Ramos (cell line): ENCODE measurements around the gene AIP.

ENCODE experiments used
- in situ Hi-C: fragments of 300-500 bp; cut with MboI; formaldehyde crosslinking; loops from one replicate; pipeline ENCODE4 v1.14.3; 2022; ENCODE audit warnings: low sequenced_read_pairs; ENCODE audit not compliant: unreplicated experiment

Gene AIP

DNA sequence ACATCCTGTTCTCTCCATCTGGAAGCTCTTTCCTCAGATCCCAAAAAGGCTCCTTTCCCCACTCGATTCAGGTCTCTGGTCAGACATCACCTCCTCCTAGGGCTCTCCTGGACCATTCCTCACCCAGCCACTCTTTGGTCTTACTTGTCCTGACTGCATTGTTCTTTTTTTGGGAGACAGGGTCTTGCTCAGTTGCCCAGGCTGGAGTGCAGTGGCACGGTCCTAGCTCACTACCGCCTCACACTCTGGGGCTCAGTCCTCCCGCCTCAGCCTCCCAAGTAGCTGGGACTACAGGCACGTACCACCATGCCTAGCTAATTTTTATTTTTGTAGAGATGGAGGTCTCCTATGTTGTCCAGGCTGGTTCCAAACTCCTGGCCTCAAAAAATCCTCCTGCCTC lies 37.3 kb upstream of the AIP start:
- in situ Hi-C loops, result no loop called here

DNA sequence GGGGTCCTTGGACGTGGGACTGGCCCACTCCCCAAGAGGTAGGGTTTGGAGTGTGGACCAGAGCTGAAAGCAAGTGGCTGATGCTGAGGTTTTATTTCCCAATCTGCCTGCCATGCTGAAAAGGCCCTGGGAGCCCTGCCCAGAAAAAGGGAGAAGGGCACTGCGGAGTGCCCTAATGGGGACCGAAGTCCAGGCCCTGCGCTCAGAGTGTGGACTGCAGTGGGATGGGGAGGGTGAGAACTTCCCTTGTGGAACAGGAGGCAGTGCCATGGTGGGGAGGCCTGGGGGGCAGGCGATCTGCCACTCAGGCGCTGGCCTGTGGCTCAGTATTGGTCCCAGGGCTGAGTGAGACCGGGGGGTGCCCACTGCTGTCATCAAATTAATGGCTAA lies 34.6 kb upstream of the AIP start:
- in situ Hi-C loops, result no loop called here

DNA sequence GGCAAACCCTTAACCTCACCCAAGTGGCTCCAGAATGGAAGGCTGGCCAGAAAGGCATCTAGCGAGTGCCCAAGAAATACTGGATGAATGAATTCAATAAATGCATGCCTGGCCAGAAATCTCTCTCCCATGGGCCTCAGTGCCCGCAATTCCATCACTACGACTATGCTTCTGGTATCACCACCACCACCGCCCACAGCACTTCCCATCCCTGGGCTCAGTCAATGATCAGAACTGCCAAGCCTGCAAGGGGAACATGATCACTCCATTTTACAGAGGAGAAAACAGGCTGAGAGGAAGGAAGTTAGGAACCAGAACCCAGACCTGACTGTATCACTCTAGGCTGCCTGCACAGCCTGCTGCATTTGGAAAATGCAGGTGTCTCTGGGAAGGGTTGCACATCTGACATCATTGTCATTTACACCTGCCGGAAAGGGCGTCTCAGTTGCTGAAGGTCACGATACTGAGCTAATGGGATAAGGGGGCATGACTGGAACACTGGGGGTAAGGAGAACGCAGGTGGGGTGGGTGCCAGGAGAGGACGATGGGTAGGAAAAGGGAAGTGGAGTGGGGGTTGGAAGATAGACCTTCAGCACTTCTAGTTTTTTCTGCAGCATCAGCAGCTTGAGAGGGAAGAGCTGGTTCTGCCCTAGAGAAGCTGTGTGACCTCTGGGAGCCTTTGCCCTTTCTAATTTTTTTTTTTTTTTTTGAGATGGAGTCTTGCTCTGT lies 33.5 kb upstream of the AIP start:
- in situ Hi-C loops, result no loop called here

DNA sequence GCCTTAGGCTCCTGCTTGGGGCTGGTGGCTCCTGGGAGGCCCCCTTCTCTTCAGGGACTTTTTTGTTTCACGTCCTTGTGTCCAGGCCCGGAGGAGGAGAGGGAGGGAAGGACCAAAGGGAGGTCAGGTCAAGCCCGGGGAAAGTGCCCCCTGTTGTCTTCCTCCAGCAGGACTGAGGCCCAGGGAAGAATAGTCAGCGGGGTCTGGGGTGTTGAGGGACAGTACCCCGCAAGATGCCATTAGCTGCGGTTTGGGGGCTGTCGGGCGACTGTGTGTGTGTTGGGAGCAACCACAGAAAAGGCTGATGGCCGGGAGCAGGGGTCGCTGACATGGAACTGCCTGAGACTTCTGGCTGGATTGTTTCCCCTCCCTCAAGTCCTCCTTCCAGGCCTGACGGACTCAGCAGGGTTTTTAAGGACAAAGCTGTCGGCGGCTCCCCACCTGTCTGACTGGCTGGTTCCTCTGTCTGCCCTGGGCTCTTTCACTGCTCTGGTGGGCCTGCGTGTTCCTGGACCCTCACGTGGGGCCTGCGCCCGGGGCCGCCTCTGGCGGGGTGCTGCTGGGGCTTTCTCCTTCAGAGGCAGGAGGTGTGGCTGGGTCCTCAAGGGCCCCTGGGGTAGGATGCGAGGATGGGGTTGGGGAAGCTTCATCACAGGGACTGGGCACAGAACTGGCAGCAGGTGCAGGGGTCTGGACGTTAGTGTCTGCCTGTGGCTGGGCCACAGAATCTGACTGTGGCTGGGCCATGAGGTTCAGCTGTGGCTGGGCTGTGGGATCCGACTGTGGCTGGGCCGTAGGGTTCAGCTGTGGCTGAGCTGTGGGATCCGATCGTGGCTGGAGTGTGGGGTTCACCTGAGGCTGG lies 31.8 kb upstream of the AIP start:
- in situ Hi-C loops, result no loop called here

DNA sequence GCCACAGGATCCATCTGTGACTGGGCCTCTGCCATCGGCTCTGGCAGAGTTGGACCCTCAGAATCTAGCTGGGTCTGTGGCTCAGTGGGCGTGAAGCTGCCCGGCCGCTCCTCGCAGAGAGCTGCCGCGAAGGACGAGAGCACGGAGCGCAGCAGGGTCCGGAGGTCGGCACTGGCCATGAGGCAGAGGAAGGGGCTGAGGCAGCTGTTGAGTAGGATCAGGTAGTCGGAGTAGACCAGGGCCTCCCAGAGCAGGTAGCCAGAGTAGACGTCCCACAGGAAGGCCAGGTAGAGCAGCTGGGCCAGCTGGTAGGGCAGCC lies 31.2 kb upstream of the AIP start:
- in situ Hi-C loops, result no loop called here

DNA sequence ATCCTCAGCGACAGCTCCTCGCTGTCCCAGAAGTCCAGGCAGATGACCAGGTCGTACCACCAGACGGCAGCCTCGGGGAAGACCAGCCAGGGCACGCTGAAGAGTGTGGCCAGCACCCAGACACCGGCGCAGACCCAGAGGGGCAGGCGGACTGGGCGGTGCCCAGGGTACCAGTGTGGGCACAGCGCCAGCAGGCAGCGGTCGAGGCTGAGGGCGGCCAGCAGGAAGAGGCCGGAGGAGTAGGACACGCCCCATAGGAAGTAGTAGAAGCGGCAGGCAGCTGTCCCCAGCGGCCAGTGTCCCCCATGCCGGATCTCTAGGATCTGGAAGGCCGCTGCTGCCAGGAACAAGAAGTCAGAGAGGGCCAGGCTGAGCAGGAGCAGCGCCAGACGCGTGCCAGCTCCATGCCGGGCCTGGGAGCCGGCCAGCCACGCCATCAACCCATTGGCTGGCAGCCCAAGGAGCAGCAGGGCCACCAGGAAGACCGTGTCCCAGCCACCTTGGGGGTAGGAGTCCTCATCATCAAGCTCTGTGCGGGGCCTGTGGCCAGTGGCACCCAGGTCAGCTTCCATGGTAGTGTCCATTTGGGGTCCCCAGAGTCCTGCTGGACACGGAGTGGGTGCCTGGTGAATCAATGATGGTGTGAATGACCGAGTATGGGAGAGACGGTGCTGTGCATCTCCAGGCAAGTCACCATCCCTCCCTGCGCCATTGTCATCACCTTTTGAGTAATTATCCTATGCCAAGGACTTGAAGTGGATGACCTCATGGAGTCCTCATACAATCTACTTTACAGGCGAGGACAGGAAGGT lies 30.5 kb upstream of the AIP start, which contains the start of gene GPR152:
GPR152 (minus strand) TSS at position 589 of the 812 bp plus-strand sequence; CDS start at position 584, 5 bp downstream.
- in situ Hi-C loops, result no loop called here

DNA sequence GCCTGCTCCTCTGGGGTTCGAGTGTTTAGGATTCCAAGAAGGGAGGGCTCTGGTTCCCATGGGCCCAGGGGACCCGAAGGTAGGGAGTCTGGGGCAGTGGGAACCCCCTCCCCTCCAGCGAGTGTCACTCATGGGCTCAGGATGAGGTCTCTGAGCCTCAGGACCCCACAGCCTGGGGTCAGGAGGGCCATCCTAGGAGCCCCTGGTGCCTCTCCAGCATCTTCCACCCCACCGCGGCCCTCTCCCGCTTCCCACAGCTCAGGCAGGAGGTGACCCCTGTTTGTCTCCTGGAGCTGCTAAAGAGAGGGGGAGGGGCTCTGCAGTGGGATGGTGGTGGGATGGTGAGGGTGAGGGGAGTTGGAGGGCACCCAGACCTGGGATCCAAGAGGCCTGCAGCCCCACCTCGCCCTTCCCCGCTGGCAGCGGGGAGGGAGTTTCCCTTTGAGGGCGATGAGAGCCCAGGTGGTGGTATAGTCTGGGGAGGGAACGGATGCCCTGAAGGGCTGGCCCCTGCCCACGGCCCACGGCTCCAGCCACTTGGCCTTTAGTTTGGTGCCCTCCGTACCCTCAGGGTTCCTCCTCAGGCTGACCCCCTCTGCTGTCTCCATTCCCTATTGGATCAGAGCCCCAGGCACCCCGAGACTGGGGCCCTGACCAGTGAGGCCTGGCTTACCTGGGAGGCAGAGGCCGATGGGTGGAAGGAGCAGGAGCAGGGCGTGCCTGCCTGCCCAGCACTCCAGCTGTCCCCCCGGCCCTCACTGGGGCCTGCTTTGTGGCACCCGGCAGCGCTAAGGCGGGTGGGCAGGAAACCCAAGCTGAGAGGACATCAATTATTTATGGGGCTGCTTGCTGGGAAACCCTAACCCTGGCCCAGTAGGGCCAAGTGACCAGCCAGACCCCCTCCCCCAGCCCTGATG lies 28.8 kb upstream of the AIP start:
- in situ Hi-C loops, result no loop called here

DNA sequence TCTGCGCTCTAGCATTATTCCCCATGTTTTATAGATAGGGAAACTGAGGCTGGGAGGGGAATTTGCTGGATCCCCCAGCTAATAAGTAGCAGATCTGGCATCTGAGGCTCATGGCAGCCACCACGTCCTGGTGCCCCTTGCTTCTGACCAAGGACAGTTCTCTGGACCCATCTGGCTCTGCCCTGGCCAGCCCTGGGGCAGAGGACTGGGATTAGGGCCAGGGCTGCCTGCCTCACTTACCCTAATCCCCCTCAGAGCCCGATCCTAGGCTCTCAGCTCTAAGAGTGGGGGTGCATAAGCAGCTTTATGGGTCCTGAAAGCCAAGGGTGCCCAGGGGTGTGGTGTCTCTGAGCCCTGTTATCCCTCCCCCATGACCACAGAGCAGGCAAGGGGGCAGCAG lies 27.8 kb upstream of the AIP start, which contains the start of gene CABP4:
CABP4 (plus strand) TSS at position 301 of the 400 bp plus-strand sequence; CDS start at position 371, 70 bp downstream.
- in situ Hi-C loops, result no loop called here

DNA sequence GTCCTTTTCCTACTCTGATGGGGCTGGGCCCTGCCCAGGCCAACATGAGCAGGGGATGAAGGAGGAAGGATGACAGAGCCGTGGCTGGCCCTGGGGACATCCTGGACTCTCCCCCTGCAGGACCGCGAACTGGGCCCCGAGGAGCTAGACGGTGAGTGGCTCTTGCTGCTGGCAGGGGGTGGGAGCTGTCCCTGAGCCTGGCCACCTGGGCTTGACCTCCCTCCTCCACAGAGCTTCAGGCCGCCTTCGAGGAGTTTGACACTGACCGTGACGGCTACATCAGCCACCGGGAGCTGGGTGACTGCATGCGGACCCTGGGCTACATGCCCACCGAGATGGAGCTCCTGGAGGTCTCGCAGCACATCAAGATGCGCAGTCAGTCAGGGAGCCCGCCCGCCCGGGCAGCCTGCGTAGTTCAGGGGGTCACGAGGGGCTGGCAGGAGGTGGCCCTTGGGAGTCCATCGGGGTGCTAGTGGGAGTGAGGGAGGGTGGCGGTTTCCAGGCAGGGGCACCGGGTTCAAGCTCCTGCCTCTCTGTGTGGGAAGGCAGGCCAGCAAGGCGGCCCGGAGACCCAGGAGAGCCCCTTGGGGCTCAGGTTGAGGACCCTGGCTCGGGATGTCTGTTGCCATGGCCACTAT lies 26.6 kb upstream of the AIP start:
- in situ Hi-C loops, result no loop called here

DNA sequence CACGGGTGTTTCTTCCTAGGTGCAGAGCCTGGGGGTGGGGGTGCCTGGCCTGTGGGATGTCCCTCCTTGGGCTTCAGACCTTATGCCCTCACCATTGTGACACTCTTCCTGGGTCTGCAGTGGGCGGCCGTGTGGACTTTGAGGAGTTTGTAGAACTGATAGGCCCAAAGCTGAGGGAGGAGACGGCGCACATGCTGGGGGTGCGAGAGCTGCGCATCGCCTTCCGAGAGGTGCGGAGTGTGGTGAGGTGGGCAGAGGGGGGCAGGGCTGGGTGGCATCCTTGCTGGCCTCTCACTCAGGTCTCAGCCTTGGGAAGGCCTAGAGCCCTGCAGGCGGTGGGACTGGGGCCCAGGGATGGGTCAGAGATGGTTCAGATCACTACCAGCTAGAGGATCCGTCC lies 25.4 kb upstream of the AIP start:
- in situ Hi-C loops, result no loop called here

DNA sequence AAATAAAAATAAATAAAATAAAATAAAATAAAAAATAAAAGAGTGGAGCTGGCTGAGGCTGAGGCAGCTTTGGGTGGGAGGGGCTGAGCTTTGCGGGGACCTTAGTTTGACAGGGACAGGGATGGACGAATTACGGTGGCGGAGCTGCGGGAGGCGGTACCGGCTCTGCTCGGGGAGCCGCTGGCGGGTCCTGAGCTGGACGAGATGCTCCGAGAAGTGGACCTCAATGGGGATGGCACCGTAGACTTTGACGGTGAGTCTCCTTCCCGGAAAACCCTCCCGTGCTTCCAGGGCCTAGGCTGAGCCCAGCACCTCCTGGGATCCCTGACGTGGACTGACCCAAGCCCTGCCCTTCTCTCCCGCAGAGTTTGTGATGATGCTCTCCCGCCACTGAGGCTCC lies 24.6 kb upstream of the AIP start:
- in situ Hi-C loops, result no loop called here

DNA sequence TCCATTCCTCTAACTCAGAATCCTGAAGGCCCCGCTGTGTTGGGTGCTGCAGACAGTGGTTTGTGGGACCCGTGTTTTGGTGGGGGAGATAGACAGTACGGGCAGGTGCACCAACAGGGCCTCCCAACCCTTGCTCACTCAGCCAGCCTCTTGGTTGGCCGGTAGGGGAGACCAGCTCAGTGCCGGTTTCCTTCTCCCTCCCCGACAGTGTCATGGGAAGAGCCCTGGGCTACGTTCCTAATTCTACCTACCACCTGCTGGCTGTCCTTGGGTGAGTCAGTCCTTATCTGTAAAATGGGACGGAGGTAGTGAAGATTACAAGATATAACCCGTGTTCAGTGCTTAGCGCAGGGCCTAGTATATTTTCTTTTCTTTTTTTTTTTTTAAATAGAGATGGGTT lies 19.6 kb upstream of the AIP start:
- in situ Hi-C loops, result loop anchor here (10.0 kb wide), 1 partner anchor 58 kb away; the partner anchor contains the start of genes PPP1CA and TBC1D10C

DNA sequence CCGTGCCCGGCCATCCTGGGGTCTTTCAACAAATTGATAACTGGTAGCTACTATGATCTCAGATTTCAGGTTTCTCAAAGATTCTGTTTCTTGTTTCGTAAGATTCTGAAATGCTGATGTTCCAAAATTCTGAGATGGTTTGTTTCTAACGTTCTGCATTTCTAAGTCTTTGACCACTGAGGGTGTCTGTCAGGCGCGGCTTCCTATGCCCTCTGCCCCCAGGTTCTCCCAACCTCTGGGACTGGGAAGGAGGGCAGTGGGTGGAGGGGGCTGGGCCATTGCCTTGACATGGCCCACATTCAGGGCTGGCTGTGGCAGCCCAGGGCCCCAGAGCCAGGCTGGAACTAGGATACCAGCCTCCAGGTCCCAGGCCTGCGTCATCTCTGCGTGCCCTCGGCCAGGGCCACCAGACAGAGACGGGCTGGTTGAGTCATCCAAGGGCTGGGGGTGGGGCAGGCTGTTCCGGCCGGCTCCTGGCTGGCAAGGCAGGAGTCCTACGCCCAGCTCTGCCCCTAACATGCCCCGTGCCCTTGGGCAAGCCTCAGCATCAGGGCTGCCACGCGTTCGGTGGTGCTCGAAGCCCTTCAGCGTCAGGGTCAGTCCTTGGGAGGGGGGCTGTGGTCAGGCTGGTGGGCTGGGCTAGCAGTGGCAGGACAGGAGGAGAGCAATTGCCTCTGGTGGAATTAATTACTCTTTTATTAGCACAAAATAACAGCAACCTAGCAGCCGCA lies 19.0 kb upstream of the AIP start:
- in situ Hi-C loops, result loop anchor here (10.0 kb wide), 1 partner anchor 59 kb away; the partner anchor contains the start of genes PPP1CA and TBC1D10C

DNA sequence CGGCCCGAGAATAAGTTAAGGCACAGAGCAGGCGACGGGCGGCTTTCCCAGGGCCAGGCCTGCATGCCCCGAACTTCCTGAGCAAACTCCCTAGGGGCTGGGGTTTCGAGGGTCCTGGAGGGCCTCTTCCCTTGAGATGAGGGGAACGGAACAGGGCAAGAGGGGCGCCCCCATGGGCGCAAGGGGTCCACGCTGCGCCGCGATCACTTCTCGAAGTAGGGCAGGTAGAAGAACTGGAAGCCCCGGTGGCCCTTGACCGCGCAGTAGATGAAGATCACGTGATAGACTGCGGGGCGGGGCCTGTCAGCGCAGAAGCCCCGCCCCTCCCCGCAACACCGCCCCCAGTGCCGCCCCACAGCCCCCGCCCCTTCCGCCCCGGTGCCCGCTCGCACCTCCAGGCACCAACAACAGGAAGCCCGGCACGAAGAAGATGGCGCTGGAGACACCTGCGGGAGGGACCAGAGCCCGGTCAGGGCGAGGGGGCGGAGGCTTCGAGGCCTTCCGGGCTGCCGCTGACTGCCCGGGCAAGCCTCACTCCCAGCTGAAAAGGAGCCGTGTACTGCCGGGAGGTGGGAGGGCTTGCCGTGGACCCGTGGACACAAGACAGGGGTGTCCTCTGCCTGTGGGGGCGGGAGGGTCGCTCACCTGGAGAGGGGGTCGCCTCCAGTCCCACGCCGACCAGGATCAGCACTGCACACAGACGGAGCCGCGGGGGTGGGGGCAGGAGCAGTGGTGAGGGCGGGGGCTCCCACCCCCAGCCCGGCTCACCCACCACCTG lies 18.2 kb upstream of the AIP start:
- in situ Hi-C loops, result loop anchor here (10.0 kb wide), 1 partner anchor 60 kb away; the partner anchor contains the start of genes PPP1CA and TBC1D10C

DNA sequence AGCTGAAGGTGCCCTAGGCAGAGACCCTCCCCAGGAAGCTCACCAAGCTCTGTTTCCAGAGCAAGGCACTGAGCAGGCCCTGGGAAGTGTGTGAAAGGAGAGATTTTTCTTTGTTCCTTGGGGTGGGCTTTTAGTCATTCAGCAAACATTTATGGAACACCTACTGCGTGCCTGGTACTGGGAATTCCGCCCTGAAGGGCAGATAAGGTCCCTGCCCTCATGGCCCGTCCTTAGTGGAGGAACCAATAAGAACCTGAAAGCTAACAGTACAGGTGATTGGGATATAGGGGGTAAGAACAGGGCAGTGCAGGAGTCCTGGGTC lies 17.7 kb upstream of the AIP start:
- in situ Hi-C loops, result loop anchor here (10.0 kb wide), 1 partner anchor 60 kb away; the partner anchor contains the start of genes PPP1CA and TBC1D10C

DNA sequence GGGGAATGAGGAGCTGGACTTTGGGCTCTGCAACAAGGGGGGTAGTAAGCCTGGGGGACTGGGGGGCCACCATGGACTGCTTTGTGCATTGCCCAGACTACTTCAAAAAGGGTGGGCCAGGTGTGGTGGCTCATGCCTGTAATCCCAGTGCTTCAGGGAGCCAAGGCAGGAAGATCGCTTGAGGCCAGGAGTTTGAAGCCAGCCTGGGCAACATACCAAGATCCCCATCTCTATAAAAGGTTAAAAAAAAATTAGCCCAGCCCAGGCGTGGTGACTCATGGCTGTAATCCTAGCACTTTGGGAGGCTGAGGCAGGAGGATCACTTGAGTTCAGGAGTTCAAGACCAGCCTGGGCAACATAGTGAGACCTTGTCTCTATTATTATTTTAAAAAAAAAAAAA lies 17.3 kb upstream of the AIP start:
- in situ Hi-C loops, result loop anchor here (10.0 kb wide), 1 partner anchor 61 kb away; the partner anchor contains the start of genes PPP1CA and TBC1D10C

DNA sequence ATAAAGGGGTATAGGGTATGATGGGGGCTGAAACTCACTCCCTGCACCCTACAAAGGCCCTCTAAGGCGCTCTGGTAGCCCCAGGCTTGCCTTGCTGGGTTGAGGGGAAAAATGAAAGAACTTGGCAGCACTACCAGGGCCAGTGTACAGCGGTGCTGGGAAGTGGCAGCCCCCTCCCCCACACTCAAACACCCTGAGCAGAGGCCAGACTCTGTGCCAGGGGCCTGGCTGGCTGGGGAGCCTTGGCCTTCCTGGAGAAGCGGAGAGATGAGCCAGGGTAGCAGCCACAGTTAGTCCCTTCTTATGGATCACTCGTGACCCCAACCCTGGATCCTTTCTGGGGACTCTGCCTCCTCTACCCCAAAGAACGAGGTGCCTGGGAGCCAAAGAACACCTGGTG lies 16.5 kb upstream of the AIP start:
- in situ Hi-C loops, result loop anchor here (10.0 kb wide), 1 partner anchor 62 kb away; the partner anchor contains the start of genes PPP1CA and TBC1D10C
